ENCODE results near the gene WSCD2. TPM values are rescaled to one million over a fixed set of nuclear protein-coding genes. Genes with fewer than 3 reads are reported as not detected.
A peak's percentile ranks its signal among the peaks of the same experiment; 100 is the strongest.

The WSCD2 gene
- total RNA-seq, 1 donor from 2014 or later, result 1.7 TPM

DNA sequence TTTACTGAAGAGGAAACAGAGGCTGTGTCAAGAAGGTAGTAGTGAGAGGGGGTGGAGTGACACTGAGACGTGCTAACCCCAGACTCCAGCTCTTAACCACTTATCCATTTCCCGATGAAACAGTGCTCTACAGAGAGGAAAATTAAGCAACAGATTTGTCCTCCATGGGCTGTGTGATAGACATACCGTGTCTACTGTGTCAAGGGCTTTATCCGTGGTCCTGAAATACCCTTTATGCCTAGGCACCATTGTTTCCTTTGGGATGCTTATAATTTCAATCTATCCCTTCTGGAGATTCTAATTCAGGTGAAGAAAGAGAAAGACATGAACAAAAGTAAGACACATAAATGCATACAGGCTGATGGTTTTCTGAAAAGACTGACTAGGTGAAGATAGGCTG is 138.4 kb downstream of the WSCD2 start:
- Histone ChIP-seq H3K27ac (no peak overlapping the region), H3K27me3 (no peaks in the 10 kb centered on the region), H3K4me1 (peaks cover 4% of the 10 kb centered on the region), H3K9me3 (no peaks in the 10 kb centered on the region), H3K36me3 (no peaks in the 10 kb centered on the region), H3K4me3 (no peak overlapping the region)
- ATAC-seq (no peak), DNase-seq (no peak)
- intact Hi-C loops (cut with DNase I), result no loop called here
- TF ChIP-seq, protein P1, sequence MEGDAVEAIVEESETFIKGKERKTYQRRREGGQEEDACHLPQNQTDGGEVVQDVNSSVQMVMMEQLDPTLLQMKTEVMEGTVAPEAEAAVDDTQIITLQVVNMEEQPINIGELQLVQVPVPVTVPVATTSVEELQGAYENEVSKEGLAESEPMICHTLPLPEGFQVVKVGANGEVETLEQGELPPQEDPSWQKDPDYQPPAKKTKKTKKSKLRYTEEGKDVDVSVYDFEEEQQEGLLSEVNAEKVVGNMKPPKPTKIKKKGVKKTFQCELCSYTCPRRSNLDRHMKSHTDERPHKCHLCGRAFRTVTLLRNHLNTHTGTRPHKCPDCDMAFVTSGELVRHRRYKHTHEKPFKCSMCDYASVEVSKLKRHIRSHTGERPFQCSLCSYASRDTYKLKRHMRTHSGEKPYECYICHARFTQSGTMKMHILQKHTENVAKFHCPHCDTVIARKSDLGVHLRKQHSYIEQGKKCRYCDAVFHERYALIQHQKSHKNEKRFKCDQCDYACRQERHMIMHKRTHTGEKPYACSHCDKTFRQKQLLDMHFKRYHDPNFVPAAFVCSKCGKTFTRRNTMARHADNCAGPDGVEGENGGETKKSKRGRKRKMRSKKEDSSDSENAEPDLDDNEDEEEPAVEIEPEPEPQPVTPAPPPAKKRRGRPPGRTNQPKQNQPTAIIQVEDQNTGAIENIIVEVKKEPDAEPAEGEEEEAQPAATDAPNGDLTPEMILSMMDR (IDR thresholded peaks at IDR 0.05), result no peak

DNA sequence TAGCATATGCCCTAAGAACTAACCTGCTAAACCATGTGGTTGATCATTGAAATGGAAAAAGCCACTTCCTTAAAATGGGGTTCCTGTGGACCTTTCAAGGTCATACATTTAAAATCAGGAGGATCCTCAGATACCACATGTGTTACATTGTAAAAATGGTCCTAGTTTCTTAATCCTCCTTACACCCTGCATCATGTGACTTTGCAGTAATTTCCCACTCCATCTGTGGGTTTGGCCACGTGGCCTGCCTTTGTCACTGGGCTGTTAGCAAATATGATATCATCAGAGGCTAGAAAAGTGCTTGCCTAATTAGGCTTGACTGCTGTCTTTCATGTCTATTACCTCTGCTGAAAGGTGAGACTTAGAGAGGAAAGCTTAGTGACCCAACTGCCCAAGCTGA is 139.3 kb downstream of the WSCD2 start:
- DNase-seq (no peak), ATAC-seq (peak; percentile 53)
- no peak overlapping the region for H3K4me3 ChIP-seq
- H3K36me3 ChIP-seq, result no peaks in the 10 kb centered on the region
- intact Hi-C loops (cut with DNase I), result no loop called here
- TF ChIP-seq, protein P1 (IDR thresholded peaks at IDR 0.05), result no peak
- H3K9me3 ChIP-seq, result no peaks in the 10 kb centered on the region
- peaks cover 4% of the 10 kb centered on the region for H3K4me1 ChIP-seq
- no peaks in the 10 kb centered on the region for H3K27me3 ChIP-seq
- H3K27ac ChIP-seq, result no peak overlapping the region

DNA sequence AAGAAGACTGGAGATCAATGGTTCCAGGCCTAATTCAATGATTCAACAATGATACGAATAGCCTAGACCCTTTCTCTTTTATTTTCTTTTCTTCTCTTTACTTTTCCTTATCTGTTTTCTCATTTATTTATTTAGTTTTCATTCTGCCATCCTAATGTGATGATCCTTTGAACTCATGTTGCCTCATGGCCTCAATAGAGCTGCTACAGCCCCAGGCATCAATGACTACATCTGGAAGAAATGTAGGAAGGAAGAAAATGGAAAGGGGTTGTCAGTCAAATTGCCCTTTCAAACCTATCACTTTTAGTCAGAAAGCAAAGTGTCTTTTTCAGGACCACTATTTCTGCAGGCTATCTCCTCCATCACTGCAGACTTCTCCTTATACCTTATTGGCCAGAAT is 140.1 kb downstream of the WSCD2 start:
- Histone ChIP-seq H3K4me3 (no peak overlapping the region), H3K36me3 (no peaks in the 10 kb centered on the region), H3K27ac (no peak overlapping the region), H3K9me3 (no peaks in the 10 kb centered on the region), H3K27me3 (no peaks in the 10 kb centered on the region), H3K4me1 (peaks cover 4% of the 10 kb centered on the region)
- ATAC-seq (no peak), DNase-seq (no peak)
- intact Hi-C loops (cut with DNase I), result no loop called here
- TF ChIP-seq, protein P1 (IDR thresholded peaks at IDR 0.05), result no peak

DNA sequence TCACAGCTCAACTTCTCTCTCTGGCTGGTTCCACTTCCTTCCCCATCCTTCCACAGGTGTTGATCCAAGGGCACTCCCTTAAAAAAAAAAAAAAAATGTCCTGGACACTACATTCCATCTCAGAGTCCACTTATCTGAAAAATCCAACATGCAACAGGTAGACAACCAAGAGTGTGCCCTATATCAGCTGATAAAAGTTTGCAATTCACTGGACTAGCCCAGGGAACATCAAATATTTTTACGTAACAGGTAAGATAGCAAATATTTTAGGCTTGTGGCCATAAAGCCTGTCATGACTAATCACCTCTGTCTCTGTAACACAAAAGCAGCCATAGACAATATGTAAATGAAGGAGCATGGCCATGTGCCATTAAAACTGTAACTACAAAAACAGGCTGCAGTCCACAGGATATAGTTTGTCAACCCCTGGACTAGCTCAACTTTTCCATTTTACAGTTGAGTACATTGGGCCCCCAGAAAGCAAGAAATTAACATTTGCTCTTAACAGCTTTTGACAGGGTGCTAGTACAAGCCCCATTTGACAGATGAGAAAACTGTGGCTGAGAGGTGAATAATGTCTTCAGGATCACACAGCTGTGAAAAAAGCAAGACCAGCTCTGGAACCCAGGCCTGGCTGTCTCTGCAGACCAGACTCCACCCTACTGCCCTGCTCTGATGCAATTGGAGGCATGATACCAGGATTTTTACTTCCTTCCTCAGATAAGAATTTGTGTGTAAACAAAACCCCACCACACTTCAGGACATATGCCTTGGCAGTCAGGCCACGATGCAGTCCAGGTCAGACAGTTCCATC is 141.2 kb downstream of the WSCD2 start:
- ATAC-seq (peak; percentile 42), DNase-seq (no peak)
- Histone ChIP-seq H3K4me3 (no peak overlapping the region), H3K27me3 (no peaks in the 10 kb centered on the region), H3K27ac (no peak overlapping the region), H3K9me3 (no peaks in the 10 kb centered on the region), H3K4me1 (peaks cover 4% of the 10 kb centered on the region), H3K36me3 (no peaks in the 10 kb centered on the region)
- TF ChIP-seq, protein P1 (IDR thresholded peaks at IDR 0.05), result no peak
- intact Hi-C loops (cut with DNase I), result no loop called here

DNA sequence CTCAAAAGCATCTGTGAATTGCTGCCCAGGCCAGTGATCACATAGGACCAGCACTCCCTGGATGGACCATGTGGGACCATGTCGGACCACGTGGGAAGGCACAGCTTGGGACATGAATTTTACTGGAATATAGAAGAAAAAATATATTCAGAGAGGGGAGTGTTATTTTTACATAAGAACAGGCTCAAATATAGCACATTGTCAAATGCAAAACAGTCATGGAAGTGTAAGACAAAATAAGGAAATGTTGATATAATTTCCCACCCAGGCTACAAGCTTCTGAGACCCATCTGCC is 141.7 kb downstream of the WSCD2 start:
- intact Hi-C loops (cut with DNase I), result no loop called here
- no peak for ATAC-seq
- Histone ChIP-seq H3K4me1 (peaks cover 4% of the 10 kb centered on the region), H3K27ac (no peak overlapping the region), H3K36me3 (no peaks in the 10 kb centered on the region), H3K4me3 (no peak overlapping the region), H3K27me3 (no peaks in the 10 kb centered on the region), H3K9me3 (no peaks in the 10 kb centered on the region)
- TF ChIP-seq, protein P1 (IDR thresholded peaks at IDR 0.05), result no peak
- no peak for DNase-seq
